H1 (cell line): Measurements from ENCODE around the gene RAD51B. TPM values are rescaled to one million over a fixed set of nuclear protein-coding genes. Genes with fewer than 3 reads are reported as not detected.

Source experiments
- CHD7 ChIP-seq: fragments of 300-600 bp; sonication (generic); IDR thresholded peaks from 2 replicates; pipeline ENCODE4 v1.7.1; 2012; ENCODE audit warnings: low read length, moderate library complexity, mild to moderate bottlenecking, inconsistent platforms; ENCODE audit not compliant: insufficient replicate concordance
- EZH2 ChIP-seq: fragments of 200-600 bp; sonication (generic); IDR thresholded peaks from 2 replicates; pipeline ENCODE4 v1.7.1; 2012; ENCODE audit warnings: low read depth, mild to moderate bottlenecking, moderate library complexity, low read length, inconsistent platforms; ENCODE audit not compliant: severe bottlenecking
- FOSL1 ChIP-seq: IDR thresholded peaks from 2 replicates; pipeline ENCODE4 v1.6.1; 2011; ENCODE audit warnings: mild to moderate bottlenecking, low read depth, low read length, moderate library complexity; ENCODE audit not compliant: insufficient read depth
- polyA plus RNA-seq, 7 experiments: library from polyadenylated mRNA; depleted of rRNA in 3 of 7; stranded (reverse) in 5 of 7; unstranded in 2 of 7; fragments of >200 nt in 5 of 7; fragments of 200-250 nt in 2 of 7; gene quantifications; 1 replicate in 5 of 7; 2 replicates in 1 of 7; 4 replicates in 1 of 7; pipeline versions ENCODE4 v1.2.1 to v1.2.3, GENCODE V29; 2011 to 2013; ENCODE audit warnings: missing spikeins in 2 of 7, mixed read lengths in 2 of 7
- total RNA-seq: library from RNA; stranded (reverse); fragmentation: NEBNext Ultra II Directional; extraction: Animal tissue kit (Norgen Biotek cat#: 25700); gene quantifications from 2 replicates; pipeline ENCODE4 v1.2.1, GENCODE V29; 2021

Gene RAD51B
- total and polyA plus RNA-seq, 2 of the 8 experiments (the other 6 are each of a cell fraction or from before 2014, with no cell fraction given), result 3.9 to 14.9 TPM

GRCh38 chr14:68230202-68230949, 410.8 kb downstream of the RAD51B start (continued):
- TF ChIP-seq FOSL1 (no peak), CHD7 (no peak), EZH2 (no peak)
